ENCODE results near the gene NUDT13.

Gene NUDT13

GRCh38 chr10:73095481-73096021 is 14.7 kb upstream of the NUDT13 start:
- peak; percentile 40 for DNase-seq
- Histone ChIP-seq H3K4me1 (ENCODE audit: low read length) (peaks cover 14% of the 10 kb centered on the region), H3K9me3 (replicated peaks; ENCODE audit: insufficient read depth, low read length) (no peaks in the 10 kb centered on the region), H3K9ac (ENCODE audit: low read length) (peak overlapping the region; percentile 82), H3K27me3 (replicated peaks; ENCODE audit: insufficient read depth, low read length) (no peaks in the 10 kb centered on the region), H3K79me2 (ENCODE audit: low read length) (peaks cover 44% of the 10 kb centered on the region), H3F3A (ENCODE audit: insufficient read depth, low read length) (peaks cover 17% of the 10 kb centered on the region), H3K4me3 (ENCODE audit: low read length) (peak overlapping the region; percentile 97), H3K36me3 (replicated peaks; ENCODE audit: insufficient read depth, low read length) (no peaks in the 10 kb centered on the region), H3K27ac (ENCODE audit: low read length) (peak overlapping the region; percentile 82), H3K4me2 (ENCODE audit: low read depth, low read length) (peak overlapping the region; percentile 85), H2AFZ (ENCODE audit: low read length) (peak overlapping the region; percentile 95), H4K20me1 (ENCODE audit: insufficient read depth, low read length) (no peaks in the 10 kb centered on the region), H3K9me2 (replicated peaks; ENCODE audit: insufficient read depth, low read length) (no peaks in the 10 kb centered on the region)
- no peak for TF ChIP-seq EZH2phosphoT487 (IDR thresholded peaks at IDR 0.05; ENCODE audit: low read length)
- no peak for TF ChIP-seq CTCF (IDR thresholded peaks at IDR 0.05; ENCODE audit: low read length)
- TF ChIP-seq EZH2 (optimal IDR thresholded peaks at IDR 0.05; ENCODE audit: low read depth, low read length): no peak

- Histone ChIP-seq H3K4me2 (ENCODE audit: low read depth, low read length) (peak overlapping the region; percentile 85), H3K36me3 (replicated peaks; ENCODE audit: insufficient read depth, low read length) (no peaks in the 10 kb centered on the region), H3K9me3 (replicated peaks; ENCODE audit: insufficient read depth, low read length) (no peaks in the 10 kb centered on the region), H3K79me2 (ENCODE audit: low read length) (peaks cover 43% of the 10 kb centered on the region), H2AFZ (ENCODE audit: low read length) (peak overlapping the region; percentile 95), H4K20me1 (ENCODE audit: insufficient read depth, low read length) (no peaks in the 10 kb centered on the region), H3K27ac (ENCODE audit: low read length) (peak overlapping the region; percentile 82), H3K9me2 (replicated peaks; ENCODE audit: insufficient read depth, low read length) (no peaks in the 10 kb centered on the region), H3K4me1 (ENCODE audit: low read length) (peaks cover 14% of the 10 kb centered on the region), H3F3A (ENCODE audit: insufficient read depth, low read length) (peaks cover 17% of the 10 kb centered on the region), H3K27me3 (replicated peaks; ENCODE audit: insufficient read depth, low read length) (no peaks in the 10 kb centered on the region), H3K4me3 (ENCODE audit: low read length) (peak overlapping the region; percentile 97), H3K9ac (ENCODE audit: low read length) (peak overlapping the region; percentile 82)
- peak; percentile 84 for DNase-seq
- TF ChIP-seq EZH2phosphoT487 (IDR thresholded peaks at IDR 0.05; ENCODE audit: low read length) (no peak), CTCF (IDR thresholded peaks at IDR 0.05; ENCODE audit: low read length) (no peak), EZH2 (optimal IDR thresholded peaks at IDR 0.05; ENCODE audit: low read depth, low read length) (no peak)
Measured at GRCh38 chr10:73096041-73096448, 14.2 kb upstream of the NUDT13 start.

GRCh38 chr10:73096449-73097304 is 13.6 kb upstream of the NUDT13 start, which contains the start of gene P4HA1:
Gene P4HA1, minus strand, starts transcription at chr10:73096866. Its CDS starts 21,983 bp downstream, at chr10:73074883.
- Histone ChIP-seq H3K27ac (ENCODE audit: low read length) (peak within 1 kb of the TSS; percentile 82), H3F3A (ENCODE audit: insufficient read depth, low read length) (peaks cover 17% of the 10 kb centered on the region), H3K4me1 (ENCODE audit: low read length) (peaks cover 14% of the 10 kb centered on the region), H3K4me2 (ENCODE audit: low read depth, low read length) (peak within 1 kb of the TSS; percentile 85), H2AFZ (ENCODE audit: low read length) (peak within 1 kb of the TSS; percentile 95), H3K79me2 (ENCODE audit: low read length) (peaks cover 37% of the 10 kb centered on the region), H3K4me3 (ENCODE audit: low read length) (peak within 1 kb of the TSS; percentile 97), H4K20me1 (ENCODE audit: insufficient read depth, low read length) (no peaks in the 10 kb centered on the region), H3K9ac (ENCODE audit: low read length) (peak within 1 kb of the TSS; percentile 82), H3K9me2 (replicated peaks; ENCODE audit: insufficient read depth, low read length) (no peaks in the 10 kb centered on the region), H3K9me3 (replicated peaks; ENCODE audit: insufficient read depth, low read length) (no peaks in the 10 kb centered on the region), H3K36me3 (replicated peaks; ENCODE audit: insufficient read depth, low read length) (no peaks in the 10 kb centered on the region), H3K27me3 (replicated peaks; ENCODE audit: insufficient read depth, low read length) (no peaks in the 10 kb centered on the region)
- DNase-seq: peak; percentile 98
- TF ChIP-seq EZH2phosphoT487 (IDR thresholded peaks at IDR 0.05; ENCODE audit: low read length) (no peak), CTCF (IDR thresholded peaks at IDR 0.05; ENCODE audit: low read length) (peak; percentile 70)
